DOHH2 (cell line): ENCODE data around the gene UBE2H.

ENCODE experiments used
- H3F3A ChIP-seq: fragments of 200-600 bp; sonication (generic), shearing (Covaris generic); 2 replicates; pipeline ENCODE4 v1.6.0; 2016; ENCODE audit warnings: antibody characterized with exemption, mild to moderate bottlenecking; ENCODE audit not compliant: control insufficient read depth, insufficient read depth
- H3K27ac ChIP-seq: fragments of 200-600 bp; sonication (generic); 2 replicates; pipeline ENCODE4 v1.5.1; 2014; ENCODE audit warnings: low read depth, mild to moderate bottlenecking, low read length, moderate library complexity
- H3K27me3 ChIP-seq: fragments of 200-600 bp; sonication (generic); 2 replicates; pipeline ENCODE4 v1.6.1; 2014; ENCODE audit warnings: mild to moderate bottlenecking, low read length, mixed read lengths; ENCODE audit not compliant: control insufficient read depth
- H3K36me3 ChIP-seq: fragments of 200-600 bp; sonication (generic); 2 replicates; pipeline ENCODE4 v1.6.1; 2014; ENCODE audit warnings: mild to moderate bottlenecking, low read length, moderate library complexity, mixed read lengths; ENCODE audit not compliant: control insufficient read depth
- H3K4me1 ChIP-seq: fragments of 200-600 bp; sonication (generic); 2 replicates; pipeline ENCODE4 v1.6.1; 2014; ENCODE audit warnings: mild to moderate bottlenecking, low read length, mixed read lengths; ENCODE audit not compliant: control insufficient read depth
- H3K4me2 ChIP-seq: fragments of 200-600 bp; sonication (generic); 2 replicates; pipeline ENCODE4 v1.6.0; 2014; ENCODE audit warnings: mild to moderate bottlenecking, low read length, moderate library complexity
- H3K4me3 ChIP-seq: fragments of 200-600 bp; sonication (generic); 2 replicates; pipeline ENCODE4 v1.5.1; 2014; ENCODE audit warnings: mild to moderate bottlenecking, low read length, mixed read lengths
- H3K79me2 ChIP-seq: fragments of 200-600 bp; sonication (generic); 2 replicates; pipeline ENCODE4 v1.6.1; 2014; ENCODE audit warnings: mild to moderate bottlenecking, low read length, mixed read lengths; ENCODE audit not compliant: control insufficient read depth
- H3K9me2 ChIP-seq: fragments of 200-600 bp; sonication (generic); replicated peaks from 2 replicates; pipeline ENCODE4 v1.6.1; 2014; ENCODE audit warnings: mild to moderate bottlenecking, low read length, mixed read lengths; ENCODE audit not compliant: control insufficient read depth
- H3K9me3 ChIP-seq: fragments of 200-600 bp; sonication (generic); 2 replicates; pipeline ENCODE4 v1.6.1; 2014; ENCODE audit warnings: antibody characterized with exemption, low read length, mixed read lengths; ENCODE audit not compliant: control insufficient read depth, insufficient read depth
- H4K20me1 ChIP-seq: fragments of 200-600 bp; sonication (generic); 2 replicates; pipeline ENCODE4 v1.6.0; 2014; ENCODE audit warnings: low read depth, mild to moderate bottlenecking, antibody characterized with exemption, low read length, moderate library complexity; ENCODE audit not compliant: control insufficient read depth, insufficient read depth
- CTCF ChIP-seq: fragments of 200-600 bp; sonication (generic); IDR thresholded peaks from one replicate; pipeline ENCODE4 v1.5.1; 2014; ENCODE audit warnings: antibody characterized with exemption, mild to moderate bottlenecking, low read depth, low read length; ENCODE audit not compliant: poor library complexity, severe bottlenecking
- EZH2phosphoT487 ChIP-seq: fragments of 200-600 bp; sonication (generic); IDR thresholded peaks from 2 replicates; pipeline ENCODE4 v1.6.1; 2017; ENCODE audit warnings: borderline replicate concordance, mild to moderate bottlenecking, antibody characterized with exemption, low read length, moderate library complexity, mixed read lengths

The UBE2H gene

GRCh38 chr7:129947701-129948100 is 5.1 kb downstream of the UBE2H start:
- no peaks in the 10 kb centered on the region for H3K9me3 ChIP-seq
- peaks cover 11% of the 10 kb centered on the region for H4K20me1 ChIP-seq
- H3K36me3 ChIP-seq, result peaks cover 10% of the 10 kb centered on the region
- no peak overlapping the region for H3K27ac ChIP-seq
- H3K79me2 ChIP-seq, result peaks cover 94% of the 10 kb centered on the region
- H3K4me3 ChIP-seq, result no peak overlapping the region
- no peak for TF ChIP-seq CTCF
- TF ChIP-seq EZH2phosphoT487, result no peak
- peaks cover 35% of the 10 kb centered on the region for H3K4me1 ChIP-seq
- no peaks in the 10 kb centered on the region for H3K9me2 ChIP-seq
- H3F3A ChIP-seq, result peaks cover 20% of the 10 kb centered on the region
- no peak overlapping the region for H3K4me2 ChIP-seq
- H3K27me3 ChIP-seq, result no peaks in the 10 kb centered on the region

- H3K9me3 ChIP-seq, result no peaks in the 10 kb centered on the region
- H3K4me2 ChIP-seq, result no peak overlapping the region
- peaks cover 94% of the 10 kb centered on the region for H3K79me2 ChIP-seq
- TF ChIP-seq CTCF (no peak), EZH2phosphoT487 (no peak)
- no peaks in the 10 kb centered on the region for H3K27me3 ChIP-seq
- peaks cover 35% of the 10 kb centered on the region for H3K4me1 ChIP-seq
- no peaks in the 10 kb centered on the region for H3K9me2 ChIP-seq
- no peak overlapping the region for H3K4me3 ChIP-seq
- H3K36me3 ChIP-seq, result peaks cover 9% of the 10 kb centered on the region
- H3F3A ChIP-seq, result peaks cover 20% of the 10 kb centered on the region
- H4K20me1 ChIP-seq, result peaks cover 11% of the 10 kb centered on the region
- no peak overlapping the region for H3K27ac ChIP-seq
Observed at GRCh38 chr7:129947049-129947448, 5.7 kb downstream of the UBE2H start.

GRCh38 chr7:129946282-129946681 is 6.5 kb downstream of the UBE2H start:
- H3F3A ChIP-seq, result peaks cover 20% of the 10 kb centered on the region
- no peaks in the 10 kb centered on the region for H3K9me2 ChIP-seq
- no peak for TF ChIP-seq EZH2phosphoT487
- TF ChIP-seq CTCF, result no peak
- peaks cover 31% of the 10 kb centered on the region for H3K4me1 ChIP-seq
- peaks cover 93% of the 10 kb centered on the region for H3K79me2 ChIP-seq
- no peaks in the 10 kb centered on the region for H3K9me3 ChIP-seq
- H4K20me1 ChIP-seq, result peaks cover 11% of the 10 kb centered on the region
- H3K27me3 ChIP-seq, result no peaks in the 10 kb centered on the region
- H3K4me3 ChIP-seq, result no peak overlapping the region
- H3K4me2 ChIP-seq, result no peak overlapping the region
- H3K36me3 ChIP-seq, result peaks cover 6% of the 10 kb centered on the region
- H3K27ac ChIP-seq, result no peak overlapping the region
